ENCODE results near the gene NPTN. TPM values are rescaled to one million over a fixed set of nuclear protein-coding genes. Genes with fewer than 3 reads are reported as not detected.
A peak's percentile ranks its signal among the peaks of the same experiment; 100 is the strongest.

NPTN gene
- total and polyA plus RNA-seq, 2 of the 13 experiments (the other 11 are each of a cell fraction or from before 2014, with no cell fraction given): 78.0 to 110 TPM

GRCh38 chr15:73633111-73633990, at the start of gene NPTN (continued):
- TF ChIP-seq ZNF839 (CRISPR knock-in tag; IDR thresholded peaks at IDR 0.05; ENCODE audit: borderline replicate concordance) (no peak), ZNF414 (CRISPR knock-in tag; IDR thresholded peaks at IDR 0.05) (no peak), ZNF556 (CRISPR knock-in tag; IDR thresholded peaks at IDR 0.05; ENCODE audit: borderline replicate concordance) (peak; percentile 65; the same call in 1 of the 2 replicates), EZH2 (conservative IDR thresholded peaks at IDR 0.05; ENCODE audit: low read depth, low read length) (no peak), CCDC6 (CRISPR knock-in tag; IDR thresholded peaks at IDR 0.05) (no peak), ESRRA (CRISPR knock-in tag; IDR thresholded peaks at IDR 0.05; ENCODE audit: low read depth) (0 out of 2 replicates have a peak, but pooled peaks have one; percentile 47), XRCC5 (optimal IDR thresholded peaks at IDR 0.05; ENCODE audit: low read length) (peak; percentile 14), ZNF34 (CRISPR knock-in tag; IDR thresholded peaks at IDR 0.05; ENCODE audit: borderline replicate concordance) (no peak), CEBPG (CRISPR knock-in tag; IDR thresholded peaks at IDR 0.05) (0 out of 2 replicates have a peak, but pooled peaks have one; percentile 2), E2F2 (CRISPR knock-in tag; IDR thresholded peaks at IDR 0.05; ENCODE audit: borderline replicate concordance) (no peak), PHF21A (CRISPR knock-in tag; IDR thresholded peaks at IDR 0.05) (no peak), HNRNPH1 (optimal IDR thresholded peaks at IDR 0.05; ENCODE audit: low read depth, low read length) (no peak), TEAD2 (CRISPR knock-in tag; IDR thresholded peaks at IDR 0.05) (no peak), SRY (CRISPR knock-in tag; IDR thresholded peaks at IDR 0.05) (peak; percentile 53; the same call in 1 of the 2 replicates), CC2D1A (CRISPR knock-in tag; IDR thresholded peaks at IDR 0.05) (no peak), ZNF205 (CRISPR knock-in tag; IDR thresholded peaks at IDR 0.05) (0 out of 2 replicates have a peak, but pooled peaks have one; percentile 52), SMYD3 (CRISPR knock-in tag; IDR thresholded peaks at IDR 0.05) (no peak), ZNF138 (CRISPR knock-in tag; IDR thresholded peaks at IDR 0.05; ENCODE audit: low read depth) (no peak), SALL2 (CRISPR knock-in tag; IDR thresholded peaks at IDR 0.05) (peak; percentile 62; the same call in 1 of the 2 replicates), HHEX (CRISPR knock-in tag; IDR thresholded peaks at IDR 0.05) (0 out of 2 replicates have a peak, but pooled peaks have one; percentile 16), WIZ (CRISPR knock-in tag; IDR thresholded peaks at IDR 0.05) (no peak), CBX5 (CRISPR knock-in tag; IDR thresholded peaks at IDR 0.05; ENCODE audit: borderline replicate concordance) (peak; percentile 36; the same call in 1 of the 2 replicates), ZNF781 (CRISPR knock-in tag; IDR thresholded peaks at IDR 0.05; ENCODE audit: borderline replicate concordance, not compliant biosample characterization) (peak; percentile 86), ZFP36L2 (CRISPR knock-in tag; IDR thresholded peaks at IDR 0.05) (no peak), THAP11 (CRISPR knock-in tag; IDR thresholded peaks at IDR 0.05) (peak; percentile 74), ZNF20 (CRISPR knock-in tag; IDR thresholded peaks at IDR 0.05) (0 out of 2 replicates have a peak, but pooled peaks have one; percentile 43), PRPF4 (IDR thresholded peaks at IDR 0.05; ENCODE audit: low read depth, low read length, poor library complexity, severe bottlenecking) (no peak), ZNF580 (CRISPR knock-in tag; IDR thresholded peaks at IDR 0.05; ENCODE audit: borderline replicate concordance, low read depth) (peak; percentile 22; the same call in 1 of the 2 replicates), ZNF563 (CRISPR knock-in tag; IDR thresholded peaks at IDR 0.05) (0 out of 2 replicates have a peak, but pooled peaks have one; percentile 27), ZFP36L1 (CRISPR knock-in tag; IDR thresholded peaks at IDR 0.05) (peak; percentile 85; the same call in 1 of the 2 replicates)

Data from HepG2 (cell line).